LNCAP (cell line): ENCODE measurements around the gene IL32.

Source experiments
- CTCF ChIP-seq: fragments of 450-650 bp; IDR thresholded peaks from 2 replicates; pipeline ENCODE4 v1.5.1; 2017; ENCODE audit warnings: mild to moderate bottlenecking

Gene IL32

GRCh38 chr16:3065069-3065741, at the start of gene IL32:
Gene IL32 (plus strand): TSS chr16:3065640. CDS start chr16:3065812, 172 bp downstream.
- TF ChIP-seq CTCF, result no peak

- no peak for TF ChIP-seq CTCF
These were observed 49.4 kb upstream of the IL32 start for GRCh38 chr16:3015865-3016521.

- TF ChIP-seq CTCF, result no peak
These were observed 48.1 kb upstream of the IL32 start for GRCh38 chr16:3017344-3017743.

- no peak for TF ChIP-seq CTCF
These were observed 47.5 kb upstream of the IL32 start, which contains the start of gene CLDN6 for GRCh38 chr16:3017794-3018506. Gene CLDN6 (minus strand): TSS chr16:3018183. CDS start chr16:3016021, 2,162 bp downstream.

GRCh38 chr16:3019594-3020246, 45.7 kb upstream of the IL32 start:
- no peak for TF ChIP-seq CTCF

- no peak for TF ChIP-seq CTCF
These were observed 45.2 kb upstream of the IL32 start, which contains the start of gene TNFRSF12A for GRCh38 chr16:3020247-3020603. Gene TNFRSF12A (plus strand): TSS chr16:3020368. CDS start chr16:3020398, 30 bp downstream.
